SU-DHL-6 (cell line): ENCODE data around the gene TIFAB.
A peak's percentile ranks its signal among the peaks of the same experiment; 100 is the strongest.

Experiments
- H2AFZ ChIP-seq: fragments of 200-600 bp; sonication (generic); 2 replicates; pipeline ENCODE4 v1.6.1; 2014; ENCODE audit warnings: low read depth, mild to moderate bottlenecking, moderate library complexity, mixed read lengths, antibody characterized with exemption, low read length; ENCODE audit not compliant: severe bottlenecking
- H3F3A ChIP-seq: fragments of 200-600 bp; shearing (Covaris generic); 2 replicates; pipeline ENCODE4 v1.6.0; 2016; ENCODE audit warnings: antibody characterized with exemption, mild to moderate bottlenecking; ENCODE audit not compliant: insufficient read depth
- H3K27ac ChIP-seq: fragments of 200-600 bp; sonication (generic); 2 replicates; pipeline ENCODE4 v1.5.1; 2016; ENCODE audit warnings: low read depth, mild to moderate bottlenecking, low read length, moderate library complexity, mixed read lengths
- H3K27me3 ChIP-seq: fragments of 200-600 bp; sonication (generic), shearing (Covaris generic); 2 replicates; pipeline ENCODE4 v1.6.0; 2014; ENCODE audit warnings: mild to moderate bottlenecking, low read length
- H3K36me3 ChIP-seq: fragments of 200-600 bp; sonication (generic); 2 replicates; pipeline ENCODE4 v1.6.1; 2014; ENCODE audit warnings: mild to moderate bottlenecking, low read length, mixed read lengths
- H3K4me2 ChIP-seq: fragments of 300-600, 200-600 bp; shearing (Covaris generic), sonication (generic); 2 replicates; pipeline ENCODE4 v1.6.0; 2014; ENCODE audit warnings: low read length, low read depth, mild to moderate bottlenecking; ENCODE audit not compliant: poor library complexity, severe bottlenecking
- H3K4me3 ChIP-seq: fragments of 200-600 bp; sonication (generic); 2 replicates; pipeline ENCODE4 v1.5.1; 2014; ENCODE audit warnings: antibody characterized with exemption, low read length, mild to moderate bottlenecking, mixed read lengths; ENCODE audit not compliant: insufficient read depth, poor library complexity, severe bottlenecking
- H3K79me2 ChIP-seq: fragments of 200-600 bp; sonication (generic); 2 replicates; pipeline ENCODE4 v1.6.1; 2014; ENCODE audit warnings: mild to moderate bottlenecking, low read length, moderate library complexity; ENCODE audit not compliant: insufficient read depth
- H3K9ac ChIP-seq: fragments of 200-600 bp; sonication (generic); 2 replicates; pipeline ENCODE4 v1.7.0; 2014; ENCODE audit warnings: mild to moderate bottlenecking, low read length
- H3K9me2 ChIP-seq: fragments of 200-600 bp; sonication (generic); replicated peaks from 2 replicates; pipeline ENCODE4 v1.6.1; 2014; ENCODE audit warnings: low read length; ENCODE audit not compliant: insufficient read depth
- H3K9me3 ChIP-seq: fragments of 200-600 bp; sonication (generic); 2 replicates; pipeline ENCODE4 v1.6.1; 2014; ENCODE audit warnings: low read length, mixed read lengths; ENCODE audit not compliant: insufficient read depth
- H4K20me1 ChIP-seq: fragments of 200-600 bp; sonication (generic); 2 replicates; pipeline ENCODE4 v1.6.1; 2014; ENCODE audit warnings: low read depth, mild to moderate bottlenecking, antibody characterized with exemption, low read length, moderate library complexity, mixed read lengths
- CTCF ChIP-seq: fragments of 200-600 bp; sonication (generic); IDR thresholded peaks from one replicate; pipeline ENCODE4 v1.5.1; 2017; ENCODE audit warnings: antibody characterized with exemption, mild to moderate bottlenecking, low read length, moderate library complexity; ENCODE audit not compliant: insufficient read depth, poor library complexity, severe bottlenecking
- EZH2phosphoT487 ChIP-seq: fragments of 200-600 bp; sonication (generic), shearing (Covaris generic); conservative IDR thresholded peaks from 2 replicates; pipeline ENCODE4 v1.6.1; 2018; ENCODE audit warnings: mild to moderate bottlenecking, antibody characterized with exemption, low read length, moderate library complexity, mixed read lengths

The TIFAB gene

GRCh38 chr5:135428586-135428985 lies 23.6 kb downstream of the TIFAB start:
- no peaks in the 10 kb centered on the region for H3F3A ChIP-seq
- no peak overlapping the region for H3K27ac ChIP-seq
- H3K27me3 ChIP-seq: no peaks in the 10 kb centered on the region
- H4K20me1 ChIP-seq: no peaks in the 10 kb centered on the region
- no peaks in the 10 kb centered on the region for H3K79me2 ChIP-seq
- no peak overlapping the region for H3K9ac ChIP-seq
- H2AFZ ChIP-seq: no peak overlapping the region
- no peak overlapping the region for H3K4me3 ChIP-seq
- no peaks in the 10 kb centered on the region for H3K36me3 ChIP-seq
- TF ChIP-seq CTCF (no peak), EZH2phosphoT487 (no peak)
- H3K4me2 ChIP-seq: no peak overlapping the region
- H3K9me2 ChIP-seq: no peaks in the 10 kb centered on the region
- H3K9me3 ChIP-seq: peaks cover 12% of the 10 kb centered on the region; the same call in 1 of the 2 replicates

GRCh38 chr5:135426102-135427082 lies 25.8 kb downstream of the TIFAB start:
- H2AFZ ChIP-seq: no peak overlapping the region
- no peak overlapping the region for H3K4me3 ChIP-seq
- H3K27me3 ChIP-seq: no peaks in the 10 kb centered on the region
- H3K36me3 ChIP-seq: no peaks in the 10 kb centered on the region
- no peak overlapping the region for H3K9ac ChIP-seq
- H3K9me3 ChIP-seq: peaks cover 12% of the 10 kb centered on the region; the same call in 1 of the 2 replicates
- no peak overlapping the region for H3K27ac ChIP-seq
- no peaks in the 10 kb centered on the region for H3F3A ChIP-seq
- no peaks in the 10 kb centered on the region for H3K79me2 ChIP-seq
- no peak overlapping the region for H3K4me2 ChIP-seq
- no peaks in the 10 kb centered on the region for H4K20me1 ChIP-seq
- no peaks in the 10 kb centered on the region for H3K9me2 ChIP-seq
- TF ChIP-seq EZH2phosphoT487 (no peak), CTCF (peak; percentile 97)

- Histone ChIP-seq H3K79me2 (no peaks in the 10 kb centered on the region), H3K9me3 (peaks cover 12% of the 10 kb centered on the region; the same call in 1 of the 2 replicates), H3K27me3 (no peaks in the 10 kb centered on the region), H3K36me3 (no peaks in the 10 kb centered on the region), H3F3A (no peaks in the 10 kb centered on the region), H3K9ac (no peak overlapping the region), H3K4me2 (no peak overlapping the region), H3K4me3 (no peak overlapping the region), H2AFZ (no peak overlapping the region), H3K27ac (no peak overlapping the region), H3K9me2 (no peaks in the 10 kb centered on the region), H4K20me1 (no peaks in the 10 kb centered on the region)
- no peak for TF ChIP-seq EZH2phosphoT487
- TF ChIP-seq CTCF: no peak
These were observed 26.5 kb downstream of the TIFAB start for GRCh38 chr5:135425641-135426040.
